Mucosa of descending colon (tissue), 3 donors: Measurements from ENCODE around the gene KIAA1614. TPM values are rescaled to one million over a fixed set of nuclear protein-coding genes. Genes with fewer than 3 reads are reported as not detected.

Source experiments
- ATAC-seq: fragments of 200-7000 bp; cut with Tn5 transposase; one replicate; pipeline ENCODE4 v1.9.1; 2020; ENCODE audit warnings: mild to moderate bottlenecking, moderate library complexity
- DNase-seq, 3 donors: peaks; one replicate each; pipeline ENCODE4 v3.0.0-alpha.2; 2020
- H3K36me3 ChIP-seq: fragments of 200-600 bp; one replicate; pipeline ENCODE4 v1.8.0; 2021; ENCODE audit warnings: low read depth, mild to moderate bottlenecking
- H3K4me1 ChIP-seq: fragments of 200-600 bp; one replicate; pipeline ENCODE4 v1.8.0; 2021; ENCODE audit warnings: low read depth, mild to moderate bottlenecking
- H3K4me3 ChIP-seq: fragments of 200-600 bp; one replicate; pipeline ENCODE4 v1.8.0; 2021; ENCODE audit warnings: mild to moderate bottlenecking
- H3K9me3 ChIP-seq: fragments of 200-600 bp; one replicate; pipeline ENCODE4 v1.8.0; 2021; ENCODE audit warnings: mild to moderate bottlenecking
- CTCF ChIP-seq: fragments of 200-600 bp; IDR thresholded peaks from one replicate; pipeline ENCODE4 v1.8.0; 2022; ENCODE audit warnings: antibody characterized with exemption, mild to moderate bottlenecking
- intact Hi-C, 2 donors: fragments of 100-400 bp; cut with DNase I in 1 of 2; cut with micrococcal nuclease in 1 of 2; formaldehyde crosslinking; loops; one replicate each; pipeline versions ENCODE4 v1.11.0 to v1.11.1; 2022; cut with DNase I, micrococcal nuclease
- total RNA-seq, 3 donors: library from RNA; stranded (reverse); fragmentation: NEBNext Ultra II Directional in 2 of 3; extraction: Animal tissue kit (Norgen Biotek cat#: 25700) in 2 of 3; gene quantifications; one replicate each; pipeline versions ENCODE4 v1.2.1 to v1.2.4, GENCODE V29; 2021 to 2023
- donor health status: DM: no; HTN: no; CAD: no; lungs with moderate emphysema.
- donor health status: DM: no; HTN: no; CAD: no.
- donor health status: DM: no; HTN: yes; CAD: no.

The KIAA1614 gene
- total RNA-seq, 3 donors from 2014 or later: 1.2 to 11.1 (median 2.0) TPM

- Histone ChIP-seq H3K9me3 (no peaks in the 10 kb centered on the region), H3K4me1 (no peaks in the 10 kb centered on the region), H3K4me3 (no peak overlapping the region), H3K36me3 (no peaks in the 10 kb centered on the region)
- ATAC-seq (no peak), DNase-seq (no peak)
- intact Hi-C loops: no loop called here
- TF ChIP-seq CTCF: no peak
These were observed 57.8 kb downstream of the KIAA1614 start for GRCh38 chr1:180970333-180971079.

- no peak for TF ChIP-seq CTCF
- no peaks in the 10 kb centered on the region for H3K36me3 ChIP-seq
These were observed 58.7 kb downstream of the KIAA1614 start for GRCh38 chr1:180971273-180971997.

GRCh38 chr1:180973369-180973768 is 60.7 kb downstream of the KIAA1614 start:
- Histone ChIP-seq H3K36me3 (no peaks in the 10 kb centered on the region), H3K4me1 (no peaks in the 10 kb centered on the region), H3K9me3 (no peaks in the 10 kb centered on the region), H3K4me3 (no peak overlapping the region)
- ATAC-seq (no peak), DNase-seq (no peak)
- no peak for TF ChIP-seq CTCF
- intact Hi-C loops: no loop called here

More at GRCh38 chr1:180971273-180971997, 58.7 kb downstream of the KIAA1614 start:
- ATAC-seq (no peak), DNase-seq (no peak)
- Histone ChIP-seq H3K4me1 (no peaks in the 10 kb centered on the region), H3K4me3 (no peak overlapping the region), H3K9me3 (no peaks in the 10 kb centered on the region)
- intact Hi-C loops: no loop called here

GRCh38 chr1:180974236-180974635 is 61.5 kb downstream of the KIAA1614 start:
- ATAC-seq (no peak), DNase-seq (no peak)
- no peak overlapping the region for H3K4me3 ChIP-seq
- TF ChIP-seq CTCF: no peak
- no peaks in the 10 kb centered on the region for H3K9me3 ChIP-seq
- H3K4me1 ChIP-seq: no peaks in the 10 kb centered on the region
- H3K36me3 ChIP-seq: no peaks in the 10 kb centered on the region
- intact Hi-C loops: no loop called here

GRCh38 chr1:180975551-180975950 is 62.9 kb downstream of the KIAA1614 start:
- H3K4me1 ChIP-seq: no peaks in the 10 kb centered on the region
- intact Hi-C loops: no loop called here
- H3K9me3 ChIP-seq: no peaks in the 10 kb centered on the region
- TF ChIP-seq CTCF: no peak
- H3K4me3 ChIP-seq: no peak overlapping the region
- no peak for DNase-seq
- H3K36me3 ChIP-seq: no peaks in the 10 kb centered on the region
- no peak for ATAC-seq
